Measurements from ENCODE around the gene GPR31. TPM values are rescaled to one million over a fixed set of nuclear protein-coding genes. Genes with fewer than 3 reads are reported as not detected.
A peak's percentile ranks its signal among the peaks of the same experiment; 100 is the strongest.

Gene GPR31
- polyA plus RNA-seq, 1 experiment, result not detected

DNA sequence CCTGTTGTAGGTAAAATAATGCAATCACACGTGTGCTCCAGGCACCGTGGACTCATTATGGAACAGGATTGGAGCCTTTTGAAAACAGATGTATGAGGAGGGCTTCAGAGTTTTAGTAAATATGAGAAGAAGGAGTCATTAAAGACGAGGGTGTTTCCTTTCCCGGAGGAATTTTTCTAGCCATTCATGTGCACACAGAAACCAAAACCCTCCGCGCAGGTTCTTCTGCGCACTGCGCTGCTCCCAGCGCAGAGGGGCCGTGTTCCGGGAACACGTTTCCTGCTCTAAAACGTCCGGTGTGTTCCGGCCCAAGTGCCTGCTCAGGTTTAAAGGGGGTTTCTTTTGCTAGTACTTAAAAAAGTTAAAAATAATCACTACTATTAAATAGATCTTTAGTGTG is 11.6 kb downstream of the GPR31 start:
- no peak overlapping the region for H3K4me3 ChIP-seq (ENCODE audit: low read depth, low read length)
- no peaks in the 10 kb centered on the region for H3K27me3 ChIP-seq (ENCODE audit: control insufficient read depth, insufficient read depth, low read length)
- TF ChIP-seq, protein P1, sequence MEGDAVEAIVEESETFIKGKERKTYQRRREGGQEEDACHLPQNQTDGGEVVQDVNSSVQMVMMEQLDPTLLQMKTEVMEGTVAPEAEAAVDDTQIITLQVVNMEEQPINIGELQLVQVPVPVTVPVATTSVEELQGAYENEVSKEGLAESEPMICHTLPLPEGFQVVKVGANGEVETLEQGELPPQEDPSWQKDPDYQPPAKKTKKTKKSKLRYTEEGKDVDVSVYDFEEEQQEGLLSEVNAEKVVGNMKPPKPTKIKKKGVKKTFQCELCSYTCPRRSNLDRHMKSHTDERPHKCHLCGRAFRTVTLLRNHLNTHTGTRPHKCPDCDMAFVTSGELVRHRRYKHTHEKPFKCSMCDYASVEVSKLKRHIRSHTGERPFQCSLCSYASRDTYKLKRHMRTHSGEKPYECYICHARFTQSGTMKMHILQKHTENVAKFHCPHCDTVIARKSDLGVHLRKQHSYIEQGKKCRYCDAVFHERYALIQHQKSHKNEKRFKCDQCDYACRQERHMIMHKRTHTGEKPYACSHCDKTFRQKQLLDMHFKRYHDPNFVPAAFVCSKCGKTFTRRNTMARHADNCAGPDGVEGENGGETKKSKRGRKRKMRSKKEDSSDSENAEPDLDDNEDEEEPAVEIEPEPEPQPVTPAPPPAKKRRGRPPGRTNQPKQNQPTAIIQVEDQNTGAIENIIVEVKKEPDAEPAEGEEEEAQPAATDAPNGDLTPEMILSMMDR (IDR thresholded peaks at IDR 0.05; ENCODE audit: insufficient read depth, low read depth, low read length), result no peak
- ChIA-PET POLR2A (no interaction called here), CTCF (no interaction called here)
- no peaks in the 10 kb centered on the region for H3K36me3 ChIP-seq (ENCODE audit: control insufficient read depth, insufficient read depth, low read length)
- DNase-seq (ENCODE audit: low read depth), result no peak

DNA sequence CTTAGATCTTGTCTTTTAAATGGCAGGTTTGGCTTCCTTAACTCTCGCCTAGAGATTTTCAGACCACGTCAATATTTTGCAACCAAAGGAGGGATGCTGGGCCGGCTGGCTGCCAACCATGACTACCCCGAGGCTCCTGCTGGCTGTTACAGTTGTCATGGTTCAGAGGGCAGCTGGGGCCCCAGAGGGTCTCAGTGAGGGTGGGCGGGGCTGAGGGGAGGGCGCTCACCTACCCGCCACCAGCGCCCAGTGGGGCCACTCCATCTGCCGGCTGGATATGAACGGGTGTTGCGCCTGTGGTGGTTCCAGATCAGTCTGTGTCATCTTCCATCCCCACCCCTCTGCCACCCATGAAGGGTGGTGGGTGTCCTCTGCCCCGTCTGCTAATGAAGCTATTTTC is 12.3 kb downstream of the GPR31 start:
- H3K36me3 ChIP-seq (ENCODE audit: control insufficient read depth, insufficient read depth, low read length), result no peaks in the 10 kb centered on the region
- TF ChIP-seq, protein P1 (IDR thresholded peaks at IDR 0.05; ENCODE audit: insufficient read depth, low read depth, low read length), result no peak
- ChIA-PET POLR2A (no interaction called here), CTCF (no interaction called here)
- no peaks in the 10 kb centered on the region for H3K27me3 ChIP-seq (ENCODE audit: control insufficient read depth, insufficient read depth, low read length)
- DNase-seq (ENCODE audit: low read depth), result no peak
- H3K4me3 ChIP-seq (ENCODE audit: low read depth, low read length), result no peak overlapping the region

DNA sequence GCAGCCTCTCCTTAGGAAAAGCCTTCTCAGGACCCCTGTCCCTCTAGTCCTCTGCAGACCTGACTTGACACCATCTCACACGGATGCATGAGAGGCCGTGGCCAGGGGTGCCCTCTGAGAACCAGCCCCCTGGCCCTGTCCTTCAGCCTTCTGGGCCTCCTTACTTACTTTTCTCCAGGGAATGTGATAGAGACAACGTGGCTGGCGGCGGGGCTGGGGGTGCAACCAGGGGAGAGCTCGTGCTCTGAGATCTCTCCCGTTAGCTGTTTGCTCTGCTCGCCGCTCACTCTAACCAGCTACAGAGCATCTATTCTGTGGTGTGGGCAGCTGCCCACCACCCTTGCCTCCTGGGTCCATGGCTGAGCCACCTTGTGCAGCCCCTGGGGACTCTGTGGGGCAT is 14.7 kb downstream of the GPR31 start:
- ChIA-PET POLR2A (no interaction called here), CTCF (no interaction called here)
- TF ChIP-seq, protein P1 (IDR thresholded peaks at IDR 0.05; ENCODE audit: insufficient read depth, low read depth, low read length), result no peak
- no peak for DNase-seq (ENCODE audit: low read depth)
- Histone ChIP-seq H3K27me3 (ENCODE audit: control insufficient read depth, insufficient read depth, low read length) (no peaks in the 10 kb centered on the region), H3K4me3 (ENCODE audit: low read depth, low read length) (no peak overlapping the region), H3K36me3 (ENCODE audit: control insufficient read depth, insufficient read depth, low read length) (no peaks in the 10 kb centered on the region)

DNA sequence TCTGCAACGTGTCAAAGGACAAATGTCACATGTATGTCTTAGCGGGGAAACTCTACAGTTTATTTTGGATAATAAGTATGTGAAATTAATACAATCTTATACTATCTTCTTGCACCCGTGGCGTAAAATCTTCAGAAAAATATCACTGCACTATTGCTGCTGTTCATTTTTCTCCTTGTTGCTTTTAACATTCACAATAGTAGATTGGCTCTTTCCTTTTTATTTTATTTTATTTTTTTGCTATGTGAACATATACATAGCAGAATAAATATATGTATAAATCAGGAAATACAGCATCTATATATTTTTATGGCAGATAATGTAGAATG is 15.4 kb downstream of the GPR31 start:
- DNase-seq (ENCODE audit: low read depth), result no peak
- Histone ChIP-seq H3K4me3 (ENCODE audit: low read depth, low read length) (no peak overlapping the region), H3K36me3 (ENCODE audit: control insufficient read depth, insufficient read depth, low read length) (no peaks in the 10 kb centered on the region), H3K27me3 (ENCODE audit: control insufficient read depth, insufficient read depth, low read length) (no peaks in the 10 kb centered on the region)
- CTCF ChIA-PET, result interaction anchor here (0.7 kb wide), 1 partner anchor 357 kb away, joined by 3 read pairs; no protein-coding TSS in a partner anchor
- TF ChIP-seq, protein P1 (IDR thresholded peaks at IDR 0.05; ENCODE audit: insufficient read depth, low read depth, low read length), result no peak
- POLR2A ChIA-PET, result no interaction called here

DNA sequence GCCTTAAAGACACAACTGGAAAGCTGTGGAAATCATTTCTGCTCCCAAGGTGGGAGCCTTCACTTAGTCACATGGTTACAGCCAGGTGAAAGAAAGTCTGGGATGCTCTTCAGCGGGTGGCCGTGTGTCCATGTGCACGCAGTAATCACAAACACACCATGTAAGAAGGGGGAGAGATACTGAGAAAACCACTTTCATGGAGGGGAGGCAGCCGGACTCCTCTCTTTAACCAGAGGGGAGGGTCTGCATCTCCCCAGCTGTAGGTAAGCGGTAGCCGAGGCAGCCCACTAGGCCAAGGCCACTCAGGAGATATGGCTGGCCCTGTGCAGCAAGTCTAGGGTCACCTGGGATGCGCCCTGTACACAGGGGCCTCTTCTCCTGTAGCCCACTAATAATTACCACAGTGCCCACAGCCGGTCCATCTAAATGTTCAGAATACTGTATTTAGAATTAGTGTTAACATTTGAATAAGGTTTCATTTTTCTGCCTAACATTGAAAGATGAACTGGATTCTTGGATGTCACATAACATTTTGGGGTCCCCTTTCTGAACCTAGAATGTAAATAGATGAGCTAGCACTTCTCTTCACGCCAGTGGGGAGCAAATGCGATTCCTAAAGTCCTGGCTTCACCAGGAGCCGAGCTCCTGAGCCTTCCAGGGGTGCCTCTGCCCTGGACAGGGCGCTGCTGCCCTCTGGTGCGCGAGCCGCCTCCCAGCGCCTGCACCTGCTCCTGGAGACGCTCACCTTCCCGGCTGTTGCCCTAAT is 15.9 kb downstream of the GPR31 start:
- H3K27me3 ChIP-seq (ENCODE audit: control insufficient read depth, insufficient read depth, low read length), result no peaks in the 10 kb centered on the region
- CTCF ChIA-PET, result interaction anchor here (0.7 kb wide), 1 partner anchor 357 kb away, joined by 3 read pairs; no protein-coding TSS in a partner anchor
- no peaks in the 10 kb centered on the region for H3K36me3 ChIP-seq (ENCODE audit: control insufficient read depth, insufficient read depth, low read length)
- no peak overlapping the region for H3K4me3 ChIP-seq (ENCODE audit: low read depth, low read length)
- POLR2A ChIA-PET, result no interaction called here
- TF ChIP-seq, protein P1 (IDR thresholded peaks at IDR 0.05; ENCODE audit: insufficient read depth, low read depth, low read length), result peak; percentile 35
- no peak for DNase-seq (ENCODE audit: low read depth)
